ENCODE data around the gene TET2.

Gene TET2

GRCh38 chr4:105154576-105154975, 7.9 kb downstream of the TET2 start:
- H3K4me3 ChIP-seq (ENCODE audit: low read depth, low read length): no peak overlapping the region
- no peak for DNase-seq (ENCODE audit: low read depth)
- in situ Hi-C loops (cut with HindIII; ENCODE audit: low sequenced_read_pairs): no loop called here
- no peak for TF ChIP-seq CTCF (IDR thresholded peaks at IDR 0.05; ENCODE audit: low read depth, low read length, missing control alignments)

- DNase-seq (ENCODE audit: low read depth): no peak
- no peak for TF ChIP-seq CTCF (IDR thresholded peaks at IDR 0.05; ENCODE audit: low read depth, low read length, missing control alignments)
- in situ Hi-C loops (cut with HindIII; ENCODE audit: low sequenced_read_pairs): no loop called here
- no peak overlapping the region for H3K4me3 ChIP-seq (ENCODE audit: low read depth, low read length)
Measured at GRCh38 chr4:105155426-105155825, 8.8 kb downstream of the TET2 start.

GRCh38 chr4:105158837-105159236, 12.2 kb downstream of the TET2 start:
- in situ Hi-C loops (cut with HindIII; ENCODE audit: low sequenced_read_pairs): no loop called here
- H3K4me3 ChIP-seq (ENCODE audit: low read depth, low read length): no peak overlapping the region
- TF ChIP-seq CTCF (IDR thresholded peaks at IDR 0.05; ENCODE audit: low read depth, low read length, missing control alignments): no peak
- DNase-seq (ENCODE audit: low read depth): no peak

DNA sequence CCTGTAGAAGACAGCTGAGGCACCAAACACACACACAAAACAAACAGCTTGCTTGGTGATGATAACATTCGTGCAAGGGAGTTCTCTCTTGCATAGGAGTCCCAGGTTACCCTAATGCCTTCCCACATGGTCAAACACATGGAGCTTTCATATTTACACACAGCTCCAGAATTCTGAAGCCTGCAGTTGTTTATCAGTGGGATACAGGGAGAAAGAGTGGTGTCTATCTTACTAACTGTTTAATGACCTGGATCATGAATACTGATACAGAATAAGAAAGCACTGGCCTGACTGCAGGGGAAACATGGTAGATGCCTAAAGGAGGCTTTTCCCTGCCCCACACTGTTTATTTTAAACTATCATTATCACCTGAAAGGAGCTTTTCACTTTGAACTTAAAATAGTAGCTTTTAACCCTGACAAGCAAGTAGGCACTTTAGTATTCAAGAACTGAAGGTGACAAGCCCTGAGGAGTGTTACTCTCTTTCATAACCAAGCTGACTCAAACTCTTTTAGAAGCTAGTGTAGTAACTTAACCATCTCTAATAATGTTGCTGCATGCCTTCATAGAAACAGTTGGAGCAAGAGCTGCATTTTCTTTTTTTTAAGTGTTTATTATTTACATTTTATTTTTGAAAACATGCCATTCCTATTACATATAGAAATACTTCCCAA, 15.6 kb downstream of the TET2 start:
- no peak for DNase-seq (ENCODE audit: low read depth)
- in situ Hi-C loops (cut with HindIII; ENCODE audit: low sequenced_read_pairs): no loop called here
- TF ChIP-seq CTCF (IDR thresholded peaks at IDR 0.05; ENCODE audit: low read depth, low read length, missing control alignments): no peak
- H3K4me3 ChIP-seq (ENCODE audit: low read depth, low read length): no peak overlapping the region

DNA sequence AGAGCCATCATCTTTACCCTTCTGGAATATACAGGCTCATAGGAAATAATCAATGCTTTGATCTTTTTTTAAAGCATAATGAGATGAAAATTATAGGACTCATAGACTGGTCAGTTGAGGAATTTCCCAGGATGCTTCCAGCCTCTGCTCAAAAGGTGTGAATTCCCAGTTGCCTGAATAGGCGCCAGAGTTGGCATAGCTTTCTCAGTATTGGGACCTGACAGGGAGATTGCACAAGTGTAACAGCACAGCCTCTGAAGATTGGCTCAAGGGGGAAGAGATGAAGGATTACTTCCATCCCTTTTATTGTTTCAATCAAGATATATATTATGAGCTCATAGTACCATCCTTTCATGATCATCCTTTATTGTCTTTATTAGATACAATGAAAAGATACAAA, 17.9 kb downstream of the TET2 start:
- in situ Hi-C loops (cut with HindIII; ENCODE audit: low sequenced_read_pairs): no loop called here
- TF ChIP-seq CTCF (IDR thresholded peaks at IDR 0.05; ENCODE audit: low read depth, low read length, missing control alignments): no peak
- no peak for DNase-seq (ENCODE audit: low read depth)
- H3K4me3 ChIP-seq (ENCODE audit: low read depth, low read length): no peak overlapping the region

DNA sequence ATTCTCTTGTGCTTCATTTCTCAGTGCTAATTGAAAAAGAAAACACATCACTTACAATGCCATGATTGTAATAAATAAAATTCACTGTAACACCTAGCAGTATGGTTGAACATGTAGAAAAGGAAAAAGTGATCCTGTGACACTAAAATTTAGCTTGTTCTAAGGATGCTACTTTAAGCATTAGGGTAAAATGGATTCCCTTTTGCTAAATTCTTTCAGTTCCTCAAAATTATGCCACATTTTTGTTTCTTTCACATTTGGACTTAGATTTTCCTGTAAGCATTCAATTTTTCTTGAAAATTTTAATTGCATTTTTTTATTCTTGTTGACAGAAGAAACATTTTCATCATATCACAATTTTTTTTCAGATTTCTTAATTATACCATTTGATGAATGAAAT, 19.4 kb downstream of the TET2 start:
- DNase-seq (ENCODE audit: low read depth): no peak
- in situ Hi-C loops (cut with HindIII; ENCODE audit: low sequenced_read_pairs): no loop called here
- H3K4me3 ChIP-seq (ENCODE audit: low read depth, low read length): no peak overlapping the region
- TF ChIP-seq CTCF (IDR thresholded peaks at IDR 0.05; ENCODE audit: low read depth, low read length, missing control alignments): no peak
